Activated B cell treated with CpG ODN at 0.5 μM for 24 hours (primary cell): ENCODE data around the gene APCDD1. TPM values are rescaled to one million over a fixed set of nuclear protein-coding genes. Genes with fewer than 3 reads are reported as not detected.
A peak's percentile ranks its signal among the peaks of the same experiment; 100 is the strongest.

ENCODE experiments used
- ATAC-seq: fragments of 200-7000 bp; cut with Tn5 transposase; one replicate; pipeline ENCODE4 v1.10.0; 2021; ENCODE audit warnings: low read depth, mild to moderate bottlenecking, moderate library complexity
- CTCF ChIA-PET: fragments of 350-600 bp; sonication (Branson Sonifier 250); formaldehyde crosslinking; loops from one replicate; lab custom pipeline; 2021; ENCODE audit warnings: antibody characterized with exemption; lab: Charles Lee
- POLR2A ChIA-PET: fragments of 350-600 bp; sonication (Branson Sonifier 250); formaldehyde crosslinking; loops from one replicate; lab custom pipeline; 2021; ENCODE audit warnings: antibody characterized with exemption; lab: Charles Lee
- DNase-seq: peaks from one replicate; pipeline ENCODE4 v3.0.0; 2022
- H3K27ac Mint-ChIP-seq: one replicate; pipeline ENCODE4 v1.8.0; 2020; ENCODE audit warnings: mixed read lengths
- H3K27me3 Mint-ChIP-seq: one replicate; pipeline ENCODE4 v1.8.0; 2021; ENCODE audit warnings: mixed read lengths
- H3K36me3 Mint-ChIP-seq: one replicate; pipeline ENCODE4 v1.8.0; 2021; ENCODE audit warnings: low read depth, mixed read lengths
- H3K4me1 Mint-ChIP-seq: one replicate; pipeline ENCODE4 v1.8.0; 2021; ENCODE audit warnings: mixed read lengths
- H3K4me3 Mint-ChIP-seq: one replicate; pipeline ENCODE4 v1.8.0; 2020; ENCODE audit warnings: mild to moderate bottlenecking, mixed read lengths
- H3K9me3 Mint-ChIP-seq: one replicate; pipeline ENCODE4 v1.8.0; 2020; ENCODE audit warnings: mixed read lengths
- CTCF ChIP-seq: fragments of 200-600 bp; IDR thresholded peaks from one replicate; pipeline ENCODE4 v1.8.0; 2022; ENCODE audit warnings: antibody characterized with exemption, mild to moderate bottlenecking
- intact Hi-C: fragments of 100-400 bp; cut with micrococcal nuclease; formaldehyde crosslinking; loops from one replicate; pipeline ENCODE4 v1.15.1; 2024
- total RNA-seq: library from RNA; stranded (reverse); gene quantifications from 2 replicates; pipeline ENCODE4 v1.2.3, GENCODE V29; 2022

APCDD1 gene
- total RNA-seq, 1 donor from 2014 or later, result 0.38 TPM

- H3K9me3 Mint-ChIP-seq, result peaks cover 3% of the 10 kb centered on the region
- H3K4me1 Mint-ChIP-seq, result peaks cover 4% of the 10 kb centered on the region
- CTCF ChIA-PET, result interaction anchor here (1.0 to 4.7 kb wide), 8 partner anchors 16 to 550 kb away, joined by 3 to 65 read pairs (median 5); no protein-coding TSS in a partner anchor
- H3K4me3 Mint-ChIP-seq, result no peak overlapping the region
- ATAC-seq, result no peak
- intact Hi-C loops, result no loop called here
- H3K27ac Mint-ChIP-seq, result no peak overlapping the region
- POLR2A ChIA-PET, result interaction anchor here (1.5 kb wide), 1 partner anchor 486 kb away, joined by 3 read pairs; no protein-coding TSS in a partner anchor
- no peak for TF ChIP-seq CTCF
- H3K27me3 Mint-ChIP-seq, result peaks cover 16% of the 10 kb centered on the region
- DNase-seq, result no peak
- no peaks in the 10 kb centered on the region for H3K36me3 Mint-ChIP-seq
These were observed 64.3 kb downstream of the APCDD1 start for GRCh38 chr18:10518595-10519255.

- Mint-ChIP-seq H3K27me3 (peaks cover 12% of the 10 kb centered on the region), H3K27ac (no peak overlapping the region), H3K36me3 (no peaks in the 10 kb centered on the region), H3K4me1 (peaks cover 4% of the 10 kb centered on the region), H3K9me3 (peaks cover 3% of the 10 kb centered on the region), H3K4me3 (no peak overlapping the region)
- intact Hi-C loops, result no loop called here
- no peak for ATAC-seq
- no peak for TF ChIP-seq CTCF
- ChIA-PET CTCF (interaction anchor here (0.6 to 4.7 kb wide), 9 partner anchors 17 to 551 kb away, joined by 3 to 65 read pairs (median 5); no protein-coding TSS in a partner anchor), POLR2A (interaction anchor here (1.5 kb wide), 1 partner anchor 487 kb away, joined by 3 read pairs; no protein-coding TSS in a partner anchor)
- DNase-seq, result no peak
These were observed 64.9 kb downstream of the APCDD1 start for GRCh38 chr18:10519366-10519765.

- DNase-seq (peak; percentile 37), ATAC-seq (peak; percentile 94)
- peaks cover 13% of the 10 kb centered on the region for H3K4me1 Mint-ChIP-seq
- POLR2A ChIA-PET, result no interaction called here
- H3K9me3 Mint-ChIP-seq, result peaks cover 3% of the 10 kb centered on the region
- H3K36me3 Mint-ChIP-seq, result no peaks in the 10 kb centered on the region
- CTCF ChIA-PET, result interaction anchor here (0.6 to 4.7 kb wide), 7 partner anchors 17 to 548 kb away, joined by 3 to 65 read pairs (median 5); no protein-coding TSS in a partner anchor
- intact Hi-C loops, result loop anchor here (1.0 to 10.0 kb wide), 8 partner anchors 29 to 1915 kb away; partner anchors contain the start of genes AFG3L2, APCDD1, RAB12 and TWSG1
- H3K4me3 Mint-ChIP-seq, result no peak overlapping the region
- H3K27ac Mint-ChIP-seq, result no peak overlapping the region
- H3K27me3 Mint-ChIP-seq, result peaks cover 12% of the 10 kb centered on the region
- TF ChIP-seq CTCF, result no peak
These were observed 65.8 kb downstream of the APCDD1 start for GRCh38 chr18:10519999-10520935.

- ChIA-PET POLR2A (no interaction called here), CTCF (interaction anchor here (1.5 to 1.7 kb wide), 3 partner anchors 489 to 550 kb away, joined by 3 to 12 read pairs (median 6); no protein-coding TSS in a partner anchor)
- H3K27me3 Mint-ChIP-seq, result peaks cover 7% of the 10 kb centered on the region
- H3K4me1 Mint-ChIP-seq, result peaks cover 23% of the 10 kb centered on the region
- intact Hi-C loops, result loop anchor here (2.0 to 10.0 kb wide), 6 partner anchors 31 to 1917 kb away; partner anchors contain the start of genes AFG3L2, APCDD1, RAB12 and TWSG1
- peaks cover 3% of the 10 kb centered on the region for H3K9me3 Mint-ChIP-seq
- ATAC-seq, result no peak
- peaks cover 6% of the 10 kb centered on the region for H3K36me3 Mint-ChIP-seq
- TF ChIP-seq CTCF, result no peak
- no peak for DNase-seq
- H3K4me3 Mint-ChIP-seq, result no peak overlapping the region
- no peak overlapping the region for H3K27ac Mint-ChIP-seq
These were observed 67.1 kb downstream of the APCDD1 start for GRCh38 chr18:10521566-10521965.
